PC-9 (cell line): ENCODE data around the gene ZNF467. TPM values are rescaled to one million over a fixed set of nuclear protein-coding genes. Genes with fewer than 3 reads are reported as not detected.

Experiments
- BruUV-seq: library from RNA; stranded (reverse); fragments of 400-500 nt; replicated peaks from 2 replicates; lab custom pipeline; 2021; lab: Mats Ljungman, UMichigan
- CTCF ChIA-PET: fragments of 300-600 bp; sonication (Branson Sonifier 250); formaldehyde crosslinking; loops from one replicate; lab custom pipeline; 2022; ENCODE audit warnings: antibody characterized with exemption; lab: Charles Lee
- POLR2A ChIA-PET: fragments of 300-600 bp; sonication (Branson Sonifier 250); formaldehyde crosslinking; loops from one replicate; lab custom pipeline; 2022; ENCODE audit warnings: antibody characterized with exemption; ENCODE audit not compliant: unreplicated experiment; lab: Charles Lee
- DNase-seq, 2 experiments: peaks; one replicate each; pipeline versions ENCODE4 v3.0.0 to v3.0.0-alpha.2; 2015 to 2022; ENCODE audit warnings: mixed read lengths in 1 of 2
- H2AFZ ChIP-seq: fragments of 200-600 bp; sonication (generic); 2 replicates; pipeline ENCODE4 v1.8.1; 2017; ENCODE audit warnings: antibody characterized with exemption
- H3F3A ChIP-seq: fragments of 200-600 bp; sonication (generic); 2 replicates; pipeline ENCODE4 v1.8.1; 2017; ENCODE audit warnings: antibody characterized with exemption, mild to moderate bottlenecking, low read depth; ENCODE audit not compliant: insufficient read depth
- H3K27ac ChIP-seq: fragments of 200-600 bp; sonication (generic); 2 replicates; pipeline ENCODE4 v1.6.1; 2016; ENCODE audit warnings: mixed run types
- H3K27me3 ChIP-seq: fragments of 200-600 bp; sonication (generic); 2 replicates; pipeline ENCODE4 v1.6.1; 2016; ENCODE audit warnings: low read depth, mixed run types; ENCODE audit not compliant: insufficient read depth
- H3K36me3 ChIP-seq: fragments of 200-600 bp; sonication (generic); 2 replicates; pipeline ENCODE4 v1.6.1; 2016; ENCODE audit warnings: low read depth, mixed run types
- H3K4me1 ChIP-seq: fragments of 200-600 bp; sonication (generic); replicated peaks from 2 replicates; pipeline ENCODE4 v1.6.1; 2016; ENCODE audit warnings: mixed run types; ENCODE audit not compliant: insufficient read depth
- H3K4me2 ChIP-seq: fragments of 200-600 bp; sonication (generic); 2 replicates; pipeline ENCODE4 v1.6.1; 2017; ENCODE audit warnings: mixed run types
- H3K4me3 ChIP-seq: fragments of 200-600 bp; sonication (generic); 2 replicates; pipeline ENCODE4 v1.6.1; 2016; ENCODE audit warnings: mixed run types
- H3K79me2 ChIP-seq: fragments of 200-600 bp; sonication (generic); 2 replicates; pipeline ENCODE4 v1.6.1; 2017; ENCODE audit warnings: low read depth, mixed run types
- H3K9me2 ChIP-seq: fragments of 200-600 bp; sonication (generic); 2 replicates; pipeline ENCODE4 v1.8.1; 2017; ENCODE audit warnings: mild to moderate bottlenecking; ENCODE audit not compliant: insufficient read depth
- H3K9me3 ChIP-seq: fragments of 200-600 bp; sonication (generic); 2 replicates; pipeline ENCODE4 v1.8.1; 2016; ENCODE audit warnings: low read depth; ENCODE audit not compliant: insufficient read depth
- H4K20me1 ChIP-seq: fragments of 200-600 bp; sonication (generic); 2 replicates; pipeline ENCODE4 v1.8.1; 2017; ENCODE audit not compliant: insufficient read depth
- CTCF ChIP-seq: fragments of 200-600 bp; sonication (generic); conservative IDR thresholded peaks from 2 replicates; pipeline ENCODE4 v1.6.1; 2017; ENCODE audit warnings: mixed run types, antibody characterized with exemption, mild to moderate bottlenecking, moderate library complexity
- EZH2 ChIP-seq: fragments of 200-600 bp; sonication (generic); IDR thresholded peaks from 2 replicates; pipeline ENCODE4 v1.8.0; 2017; ENCODE audit warnings: antibody characterized with exemption, low read depth
- intact Hi-C: fragments of 100-400 bp; cut with micrococcal nuclease; formaldehyde crosslinking; loops from one replicate; pipeline ENCODE4 v1.10.0; 2022; ENCODE audit not compliant: unreplicated experiment
- total RNA-seq: library from RNA; stranded (reverse); gene quantifications from 2 replicates; pipeline ENCODE4 v1.2.3, GENCODE V29; 2021

ZNF467 gene
- total RNA-seq, 1 experiment from 2014 or later: 6.6 TPM

GRCh38 chr7:149787428-149788299, 14.3 kb upstream of the ZNF467 start:
- peak overlapping the region; percentile 64 for H3K4me2 ChIP-seq
- ChIA-PET CTCF (interaction anchor here (0.6 to 1.1 kb wide), 2 partner anchors 19 to 95 kb away, joined by 3 to 4 read pairs; no protein-coding TSS in a partner anchor), POLR2A (no interaction called here)
- no peak overlapping the region for H3K27ac ChIP-seq
- intact Hi-C loops: no loop called here
- no peaks in the 10 kb centered on the region for H3K4me1 ChIP-seq
- no peaks in the 10 kb centered on the region for H3K9me2 ChIP-seq
- BruUV-seq: no TSS peak
- peak in 1 of 2 experiments; percentile 52 for DNase-seq
- no peaks in the 10 kb centered on the region for H3K79me2 ChIP-seq
- no peaks in the 10 kb centered on the region for H3K36me3 ChIP-seq
- H3K27me3 ChIP-seq: peaks cover 27% of the 10 kb centered on the region
- H3K9me3 ChIP-seq: no peaks in the 10 kb centered on the region
- peak overlapping the region; percentile 44; the same call in 1 of the 2 replicates for H2AFZ ChIP-seq
- H4K20me1 ChIP-seq: no peaks in the 10 kb centered on the region
- H3F3A ChIP-seq: no peaks in the 10 kb centered on the region
- no peak overlapping the region for H3K4me3 ChIP-seq
- TF ChIP-seq CTCF (no peak; the same call in 1 of the 2 replicates), EZH2 (no peak)

GRCh38 chr7:149785983-149786382, 12.6 kb upstream of the ZNF467 start:
- Histone ChIP-seq H3K4me3 (no peak overlapping the region), H3K4me2 (no peak overlapping the region), H3K79me2 (no peaks in the 10 kb centered on the region), H4K20me1 (no peaks in the 10 kb centered on the region), H2AFZ (no peak overlapping the region), H3K9me3 (no peaks in the 10 kb centered on the region), H3K4me1 (no peaks in the 10 kb centered on the region), H3K27me3 (peaks cover 24% of the 10 kb centered on the region), H3K9me2 (no peaks in the 10 kb centered on the region), H3K27ac (no peak overlapping the region), H3K36me3 (no peaks in the 10 kb centered on the region), H3F3A (no peaks in the 10 kb centered on the region)
- intact Hi-C loops: no loop called here
- TF ChIP-seq EZH2: no peak
- TF ChIP-seq CTCF: no peak
- POLR2A ChIA-PET: interaction anchor here (0.7 kb wide), 1 partner anchor 69 kb away, joined by 6 read pairs; no protein-coding TSS in a partner anchor
- CTCF ChIA-PET: no interaction called here
- BruUV-seq: no TSS peak
- DNase-seq: no peak

GRCh38 chr7:149785402-149785801, 12.0 kb upstream of the ZNF467 start:
- no peak overlapping the region for H3K4me3 ChIP-seq
- no peaks in the 10 kb centered on the region for H3K36me3 ChIP-seq
- peaks cover 24% of the 10 kb centered on the region for H3K27me3 ChIP-seq
- H3K79me2 ChIP-seq: no peaks in the 10 kb centered on the region
- DNase-seq: no peak
- ChIA-PET CTCF (interaction anchor here (0.5 kb wide), 1 partner anchor 95 kb away, joined by 3 read pairs; no protein-coding TSS in a partner anchor), POLR2A (interaction anchor here (0.7 kb wide), 1 partner anchor 69 kb away, joined by 6 read pairs; no protein-coding TSS in a partner anchor)
- no peak overlapping the region for H3K4me2 ChIP-seq
- H4K20me1 ChIP-seq: no peaks in the 10 kb centered on the region
- H3K9me3 ChIP-seq: no peaks in the 10 kb centered on the region
- no peaks in the 10 kb centered on the region for H3K4me1 ChIP-seq
- no TSS peak for BruUV-seq
- no peaks in the 10 kb centered on the region for H3F3A ChIP-seq
- no peak overlapping the region for H2AFZ ChIP-seq
- no peaks in the 10 kb centered on the region for H3K9me2 ChIP-seq
- intact Hi-C loops: no loop called here
- no peak overlapping the region for H3K27ac ChIP-seq
- no peak for TF ChIP-seq EZH2
- TF ChIP-seq CTCF: no peak
